Tibial artery (tissue), 4 donors: ENCODE measurements around the gene SUSD6.
A peak's percentile ranks its signal among the peaks of the same experiment; 100 is the strongest.

Experiments used
- DNase-seq, 2 donors: peaks; one replicate each; pipeline ENCODE4 v3.0.0-alpha.2; 2019
- H3K27ac ChIP-seq, 2 donors: fragments of 200-600 bp; sonication (generic) in 1 of 2; 1 replicate in 1 of 2; 2 replicates in 1 of 2; pipeline ENCODE4 v1.5.1; 2018 to 2019; ENCODE audit warnings: mild to moderate bottlenecking in 1 of 2
- H3K27me3 ChIP-seq, 2 donors: fragments of 200-600 bp; sonication (generic) in 1 of 2; one replicate each; pipeline versions ENCODE4 v1.5.1 to v1.6.0; 2016 to 2019
- H3K36me3 ChIP-seq, 3 donors: fragments of 200-600 bp; sonication (generic) in 2 of 3; one replicate each; pipeline ENCODE4 v1.5.1; 2016 to 2019; ENCODE audit warnings: mild to moderate bottlenecking in 2 of 3
- H3K4me1 ChIP-seq, 4 donors: fragments of 200-600 bp; sonication (generic) in 2 of 4; 1 replicate in 3 of 4; 2 replicates in 1 of 4; pipeline ENCODE4 v1.5.1; 2016 to 2019
- H3K4me3 ChIP-seq, 2 donors: fragments of 200-600 bp; sonication (generic) in 1 of 2; 1 replicate in 1 of 2; 2 replicates in 1 of 2; pipeline ENCODE4 v1.5.1; 2018 to 2019; ENCODE audit warnings: mild to moderate bottlenecking in 2 of 2
- H3K9me3 ChIP-seq, 3 donors: fragments of 200-600 bp; sonication (generic) in 1 of 3; one replicate each; pipeline ENCODE4 v1.5.1; 2016 to 2019
- intact Hi-C: fragments of 100-400 bp; cut with DNase I; formaldehyde crosslinking; loops from one replicate; pipeline ENCODE4 v1.15.0; 2023; ENCODE audit warnings: low total_unique reads
- TF ChIP-seq, protein P1 (sequence below), 2 experiments: fragments of 200-600 bp in 1 of 2; fragments of 450-650 bp in 1 of 2; IDR thresholded peaks; one replicate each; pipeline ENCODE4 v1.5.1; 2017 to 2019; ENCODE audit warnings: antibody characterized with exemption in 2 of 2, mild to moderate bottlenecking in 1 of 2, moderate library complexity in 1 of 2

Gene SUSD6

DNA sequence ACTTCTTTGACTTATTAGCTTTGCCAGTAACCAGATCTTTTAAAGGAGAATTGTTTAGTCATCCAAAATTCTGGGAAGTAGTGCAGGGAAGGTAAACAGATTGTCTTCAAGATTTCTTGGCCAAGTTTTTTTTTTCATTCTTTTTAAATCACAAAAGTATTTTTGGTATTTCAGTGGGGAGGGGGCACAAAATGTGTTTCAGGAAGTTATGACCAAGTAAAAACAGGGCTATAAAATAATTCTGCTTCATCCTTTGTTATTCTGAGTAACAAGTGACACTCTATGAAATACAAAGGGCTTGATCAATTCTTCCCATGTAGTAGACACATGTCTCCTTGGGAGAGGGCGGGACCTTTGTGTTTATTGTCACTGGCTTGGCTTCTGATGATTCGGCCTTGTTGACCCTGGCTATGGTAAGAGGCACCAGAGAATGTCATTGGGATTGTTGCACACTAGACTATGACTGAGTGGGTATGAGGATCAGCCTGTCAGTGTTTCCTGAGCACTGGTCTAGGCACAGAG is 55.4 kb downstream of the SUSD6 start:
- peaks cover 0 to 96% (median 78%) of the 10 kb centered on the region in 4 donors for H3K4me1 ChIP-seq
- no peak overlapping the region for H3K4me3 ChIP-seq
- no peaks in the 10 kb centered on the region for H3K36me3 ChIP-seq
- no peaks in the 10 kb centered on the region for H3K27me3 ChIP-seq
- peak overlapping the region; percentile 69 to 76 for H3K27ac ChIP-seq
- intact Hi-C loops = loop anchor here (10.0 kb wide), 1 partner anchor 52 kb away; the partner anchor contains the start of gene SUSD6
- no peak for DNase-seq
- H3K9me3 ChIP-seq = no peaks in the 10 kb centered on the region
- TF ChIP-seq, protein P1, sequence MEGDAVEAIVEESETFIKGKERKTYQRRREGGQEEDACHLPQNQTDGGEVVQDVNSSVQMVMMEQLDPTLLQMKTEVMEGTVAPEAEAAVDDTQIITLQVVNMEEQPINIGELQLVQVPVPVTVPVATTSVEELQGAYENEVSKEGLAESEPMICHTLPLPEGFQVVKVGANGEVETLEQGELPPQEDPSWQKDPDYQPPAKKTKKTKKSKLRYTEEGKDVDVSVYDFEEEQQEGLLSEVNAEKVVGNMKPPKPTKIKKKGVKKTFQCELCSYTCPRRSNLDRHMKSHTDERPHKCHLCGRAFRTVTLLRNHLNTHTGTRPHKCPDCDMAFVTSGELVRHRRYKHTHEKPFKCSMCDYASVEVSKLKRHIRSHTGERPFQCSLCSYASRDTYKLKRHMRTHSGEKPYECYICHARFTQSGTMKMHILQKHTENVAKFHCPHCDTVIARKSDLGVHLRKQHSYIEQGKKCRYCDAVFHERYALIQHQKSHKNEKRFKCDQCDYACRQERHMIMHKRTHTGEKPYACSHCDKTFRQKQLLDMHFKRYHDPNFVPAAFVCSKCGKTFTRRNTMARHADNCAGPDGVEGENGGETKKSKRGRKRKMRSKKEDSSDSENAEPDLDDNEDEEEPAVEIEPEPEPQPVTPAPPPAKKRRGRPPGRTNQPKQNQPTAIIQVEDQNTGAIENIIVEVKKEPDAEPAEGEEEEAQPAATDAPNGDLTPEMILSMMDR (IDR thresholded peaks at IDR 0.05) = no peak

DNA sequence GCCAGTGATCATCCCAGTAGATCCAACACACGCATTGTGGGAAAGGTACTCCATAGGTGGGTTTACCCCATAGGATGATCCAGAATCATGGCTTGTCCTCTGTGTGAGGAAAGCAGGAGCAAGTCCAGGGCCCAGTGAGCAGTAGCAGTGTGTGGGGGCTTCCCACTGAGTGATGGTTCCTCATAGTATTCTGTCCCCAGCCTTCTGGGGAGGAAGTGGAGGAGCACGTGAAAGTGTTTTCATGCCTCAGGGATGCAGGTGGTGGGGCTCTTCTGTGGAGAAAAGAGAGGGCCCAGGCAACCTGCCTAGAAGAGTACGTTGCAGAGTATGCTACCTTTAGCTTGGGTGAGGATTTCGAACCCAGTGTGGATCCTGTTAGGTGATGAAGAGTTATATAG is 56.5 kb downstream of the SUSD6 start:
- no peaks in the 10 kb centered on the region for H3K36me3 ChIP-seq
- intact Hi-C loops = loop anchor here (10.0 kb wide), 1 partner anchor 53 kb away; the partner anchor contains the start of gene SUSD6
- peak overlapping the region; percentile 25 to 76 for H3K27ac ChIP-seq
- H3K27me3 ChIP-seq = no peaks in the 10 kb centered on the region
- peaks cover 0 to 96% (median 78%) of the 10 kb centered on the region in 4 donors for H3K4me1 ChIP-seq
- TF ChIP-seq, protein P1 (IDR thresholded peaks at IDR 0.05) = no peak
- no peak overlapping the region for H3K4me3 ChIP-seq
- no peak for DNase-seq
- no peaks in the 10 kb centered on the region for H3K9me3 ChIP-seq

DNA sequence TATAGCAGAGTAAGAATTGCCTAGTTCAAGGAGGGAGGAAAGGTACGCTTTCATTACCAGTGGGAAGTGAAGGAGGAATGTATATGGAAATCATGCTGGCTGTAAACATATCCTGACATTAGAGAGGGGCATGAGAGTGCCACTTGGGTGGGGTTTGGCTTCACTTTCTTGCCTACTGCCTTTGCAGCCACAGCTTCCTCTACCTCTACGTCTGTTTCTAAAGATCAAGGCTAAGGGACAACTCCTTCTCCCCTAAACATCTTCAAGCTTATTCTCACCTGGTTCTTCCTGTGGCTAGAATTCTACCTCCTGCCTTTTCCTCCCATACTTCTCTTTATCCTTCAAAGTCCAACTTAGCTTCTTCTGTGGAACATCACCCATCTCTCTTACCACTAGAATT is 58.0 kb downstream of the SUSD6 start:
- H3K27me3 ChIP-seq = no peaks in the 10 kb centered on the region
- no peak for DNase-seq
- no peaks in the 10 kb centered on the region for H3K36me3 ChIP-seq
- H3K4me3 ChIP-seq = no peak overlapping the region
- intact Hi-C loops = loop anchor here (10.0 kb wide), 1 partner anchor 55 kb away; the partner anchor contains the start of gene SUSD6
- peak overlapping the region in 1 of 2 donors; percentile 4 for H3K27ac ChIP-seq
- no peaks in the 10 kb centered on the region for H3K9me3 ChIP-seq
- peaks cover 0 to 96% (median 80%) of the 10 kb centered on the region in 4 donors for H3K4me1 ChIP-seq
- TF ChIP-seq, protein P1 (IDR thresholded peaks at IDR 0.05) = no peak

DNA sequence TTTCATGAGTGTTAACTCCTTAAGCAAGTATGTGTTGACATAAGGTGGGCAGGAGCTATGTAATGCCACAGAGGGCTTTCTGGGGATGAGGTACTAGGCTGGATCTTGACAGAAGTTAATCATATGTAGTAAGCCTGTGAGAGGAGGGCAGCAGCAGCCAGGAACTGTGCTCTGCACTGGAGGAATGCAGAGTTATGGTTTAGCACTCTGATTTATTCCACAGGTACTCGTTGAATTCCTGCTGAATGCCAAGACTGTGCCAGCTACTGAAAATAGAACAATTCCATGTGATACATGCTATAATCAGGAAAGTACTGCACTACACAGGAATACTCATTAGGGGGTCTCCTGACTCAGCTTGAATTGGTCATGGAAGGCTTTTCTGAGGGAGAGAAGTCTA is 58.7 kb downstream of the SUSD6 start:
- no peaks in the 10 kb centered on the region for H3K9me3 ChIP-seq
- intact Hi-C loops = no loop called here
- H3K27me3 ChIP-seq = no peaks in the 10 kb centered on the region
- peak overlapping the region in 1 of 2 donors; percentile 4 for H3K27ac ChIP-seq
- DNase-seq = no peak
- peaks cover 0 to 96% (median 82%) of the 10 kb centered on the region in 4 donors for H3K4me1 ChIP-seq
- H3K36me3 ChIP-seq = no peaks in the 10 kb centered on the region
- TF ChIP-seq, protein P1 (IDR thresholded peaks at IDR 0.05) = no peak
- no peak overlapping the region for H3K4me3 ChIP-seq

DNA sequence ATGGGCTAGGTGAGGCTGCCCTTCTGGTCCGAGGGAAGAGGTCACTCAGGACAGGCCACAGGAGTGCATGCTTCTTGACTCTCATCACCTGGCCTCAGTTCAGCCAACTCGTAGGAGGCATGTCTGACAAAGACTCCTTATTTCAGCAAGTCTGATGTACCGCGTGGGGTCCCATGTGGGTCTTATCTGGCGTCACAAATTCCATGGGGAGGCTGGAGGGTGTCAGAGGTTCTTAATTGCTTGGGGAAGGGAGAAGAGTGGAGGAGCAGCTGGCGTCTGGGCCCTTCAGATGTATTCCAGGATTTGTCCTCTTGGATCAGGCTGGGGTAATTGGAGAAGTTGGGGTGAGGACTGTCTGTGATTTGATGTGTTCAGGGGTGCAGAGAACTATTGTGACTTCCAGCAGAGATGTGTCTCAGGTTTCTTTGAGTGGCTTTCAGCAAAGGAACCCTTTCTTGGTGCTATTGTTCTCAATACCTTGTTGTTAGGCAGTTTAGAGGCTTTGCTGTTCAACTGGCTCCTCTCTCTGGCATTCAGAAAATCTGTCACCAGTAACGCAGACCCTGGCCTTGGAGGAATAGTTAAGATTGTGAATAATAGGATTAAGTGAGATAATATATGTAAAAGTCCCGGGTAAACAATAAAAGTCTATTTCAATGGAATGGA is 60.1 kb downstream of the SUSD6 start:
- Histone ChIP-seq H3K36me3 (no peaks in the 10 kb centered on the region), H3K4me1 (peaks cover 0 to 96% (median 77%) of the 10 kb centered on the region in 4 donors), H3K27ac (no peak overlapping the region), H3K4me3 (no peak overlapping the region), H3K27me3 (no peaks in the 10 kb centered on the region), H3K9me3 (no peaks in the 10 kb centered on the region)
- intact Hi-C loops = no loop called here
- DNase-seq = no peak
- TF ChIP-seq, protein P1 (IDR thresholded peaks at IDR 0.05) = no peak
